Daoy (cell line): Measurements from ENCODE around the gene HTR4. TPM values are rescaled to one million over a fixed set of nuclear protein-coding genes. Genes with fewer than 3 reads are reported as not detected.
A peak's percentile ranks its signal among the peaks of the same experiment; 100 is the strongest.
"Not testable (repeated sequence)": the region's sequence is repeated elsewhere in the genome, so short reads cannot be mapped to it uniquely, and the experiment has no call there.

Experiments used
- DNase-seq: peaks from one replicate; pipeline ENCODE4 v3.0.0-alpha.2; 2015; ENCODE audit warnings: low read depth
- total RNA-seq: library from RNA; depleted of rRNA; stranded (reverse); fragments of >200 nt; shearing (Covaris generic); gene quantifications from 2 replicates; pipeline ENCODE4 v1.2.3, GENCODE V29; 2014; rRNA removed

The HTR4 gene
- 0.18 TPM in 1 of 2 replicates, not detected in the other for total RNA-seq

DNA sequence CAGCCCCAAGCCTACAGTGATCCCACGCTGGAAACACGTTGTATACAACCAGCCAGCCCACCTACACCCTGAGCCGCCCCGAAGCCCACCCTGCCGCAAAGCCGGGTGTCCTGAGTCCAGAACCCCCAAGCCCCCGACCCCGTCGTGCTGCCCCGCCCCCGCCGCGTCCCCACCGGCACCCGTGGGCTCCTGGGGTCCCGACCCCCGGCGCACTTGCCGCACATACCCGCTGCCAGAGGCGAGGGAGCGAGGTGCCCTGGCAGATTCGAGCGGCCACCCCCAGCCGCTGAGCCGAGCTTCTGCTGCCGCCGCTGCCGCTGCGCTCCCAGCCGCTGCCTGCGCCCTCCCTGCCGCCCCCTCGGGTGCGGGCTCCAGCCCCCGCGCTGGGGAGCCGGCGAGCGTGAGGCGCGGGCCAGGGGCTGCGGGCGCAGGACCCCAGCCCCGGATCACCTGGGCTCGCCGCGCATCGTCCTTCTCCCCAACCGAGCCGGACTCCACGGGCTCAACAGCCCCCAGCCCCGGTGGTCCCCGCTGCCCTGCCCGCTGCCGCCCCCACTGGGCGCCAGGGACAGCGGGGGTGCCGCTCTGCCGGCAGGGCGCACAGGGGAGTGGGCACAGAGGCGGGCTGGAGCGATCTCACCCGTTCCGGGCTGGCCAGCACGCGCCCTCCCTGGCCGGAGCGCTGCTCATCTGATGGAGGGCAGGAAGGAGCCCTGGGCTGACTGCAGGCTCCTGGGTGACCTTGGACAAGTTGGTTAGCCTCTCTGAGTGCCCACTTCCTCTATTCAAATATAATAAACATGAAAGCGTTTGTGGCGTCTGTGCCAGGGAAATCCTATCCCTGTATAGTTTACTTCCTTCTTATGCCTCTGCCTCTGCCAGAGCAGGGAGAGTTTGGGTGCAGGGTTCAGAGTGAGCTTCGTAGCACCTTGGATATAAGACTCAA lies at the start of gene HTR4:
Gene HTR4 (minus strand): TSS at position 692 of the 946 bp plus-strand sequence. CDS start 17,513 bp downstream, outside the sequence.
- DNase-seq: peak; percentile 15

DNA sequence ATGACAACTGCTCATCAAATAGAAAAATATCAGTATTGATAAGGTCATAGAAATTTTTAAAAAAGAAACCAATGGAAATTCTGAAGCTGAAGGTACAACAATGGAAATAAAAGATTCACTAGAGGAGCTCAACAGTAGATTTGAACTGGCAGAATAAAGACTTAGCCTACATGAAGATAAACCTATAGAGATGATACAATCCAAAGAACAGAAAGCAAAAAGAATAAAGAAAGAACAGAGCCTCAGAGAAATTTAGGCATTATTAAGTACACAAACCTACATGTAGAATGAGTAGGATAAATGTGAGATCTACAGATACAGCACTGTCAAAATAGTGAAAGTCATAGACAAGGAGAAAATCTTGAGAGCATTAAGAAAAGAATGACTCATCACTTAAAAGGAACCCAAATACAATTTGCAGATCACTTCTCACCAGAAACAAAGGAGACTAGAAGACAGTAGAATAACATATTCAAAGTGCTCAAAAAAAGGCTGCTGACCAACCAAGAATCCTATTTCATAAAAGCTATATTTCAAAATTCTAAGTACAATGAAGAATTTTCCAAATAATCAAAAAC lies 47.8 kb upstream of the HTR4 start:
- DNase-seq: no peak

GRCh38 chr5:148699028-148699427 lies 44.7 kb upstream of the HTR4 start:
- DNase-seq: no peak

GRCh38 chr5:148697809-148698196 lies 43.5 kb upstream of the HTR4 start:
- DNase-seq: no peak

GRCh38 chr5:148697180-148697808 lies 43.0 kb upstream of the HTR4 start:
- peak; percentile 74 for DNase-seq

GRCh38 chr5:148696187-148697036 lies 42.1 kb upstream of the HTR4 start:
- no peak for DNase-seq

DNA sequence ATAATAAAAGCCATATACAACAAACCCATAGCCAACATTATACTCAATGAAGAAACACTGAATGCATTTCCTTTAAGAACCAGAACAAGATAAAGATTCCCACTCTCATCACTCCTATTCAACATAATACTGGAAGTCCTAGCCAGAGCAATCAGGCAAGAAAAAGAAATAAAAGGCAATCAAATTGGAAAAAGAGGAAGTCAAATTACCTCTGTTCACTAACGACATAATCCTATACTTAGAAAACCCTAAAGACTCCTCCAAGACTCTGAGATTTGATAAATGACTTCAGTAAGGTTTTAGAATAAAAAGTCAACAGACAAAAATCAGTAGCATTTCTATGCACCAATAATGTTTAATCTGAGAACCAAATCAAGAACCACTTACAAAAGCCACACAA lies 36.6 kb upstream of the HTR4 start:
- no peak for DNase-seq

GRCh38 chr5:148688787-148689186 lies 34.5 kb upstream of the HTR4 start:
- DNase-seq: no peak

DNA sequence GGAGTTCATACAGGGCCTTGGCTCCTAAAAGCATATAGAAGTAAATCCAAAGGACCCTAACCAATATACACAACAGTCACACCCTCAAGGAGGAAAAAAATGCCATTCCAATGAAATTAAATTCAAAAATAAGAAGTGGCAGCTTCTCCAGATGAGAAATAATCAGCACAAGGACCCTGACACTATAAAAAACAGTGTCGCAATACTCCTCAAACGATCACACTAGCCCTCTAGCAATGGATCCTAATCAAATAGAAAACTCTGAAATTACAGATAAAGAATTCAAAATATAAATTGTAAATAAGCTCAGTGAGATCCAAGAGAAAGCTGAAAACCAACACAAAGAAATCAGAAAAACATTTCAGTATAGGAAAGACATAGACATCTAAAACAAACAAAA lies 33.5 kb upstream of the HTR4 start:
- DNase-seq: no peak

- peak; percentile 56 for DNase-seq
These were observed 33.1 kb upstream of the HTR4 start for GRCh38 chr5:148687427-148687826.

DNA sequence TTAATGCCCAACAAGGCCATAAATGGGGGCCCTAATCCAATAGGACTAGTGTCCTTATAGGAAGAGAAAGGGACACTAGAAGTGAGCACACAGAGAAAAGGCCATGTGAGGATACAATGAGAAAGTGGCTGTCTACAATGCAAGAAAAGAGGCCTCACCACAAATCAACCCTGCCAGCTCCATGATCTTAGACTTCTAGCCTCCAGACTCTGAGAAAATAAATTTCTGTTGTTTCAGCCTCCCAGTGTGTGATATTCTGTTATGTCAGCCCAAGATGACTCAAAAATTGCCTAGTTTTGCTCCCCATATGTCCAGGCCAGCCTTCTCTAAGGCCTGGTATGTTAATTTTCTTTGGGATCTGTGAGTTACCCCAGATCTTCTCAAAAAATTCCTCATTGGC lies 32.3 kb upstream of the HTR4 start:
- peak; percentile 33 for DNase-seq

GRCh38 chr5:148685520-148686134 lies 31.3 kb upstream of the HTR4 start:
- DNase-seq: peak; percentile 22

DNA sequence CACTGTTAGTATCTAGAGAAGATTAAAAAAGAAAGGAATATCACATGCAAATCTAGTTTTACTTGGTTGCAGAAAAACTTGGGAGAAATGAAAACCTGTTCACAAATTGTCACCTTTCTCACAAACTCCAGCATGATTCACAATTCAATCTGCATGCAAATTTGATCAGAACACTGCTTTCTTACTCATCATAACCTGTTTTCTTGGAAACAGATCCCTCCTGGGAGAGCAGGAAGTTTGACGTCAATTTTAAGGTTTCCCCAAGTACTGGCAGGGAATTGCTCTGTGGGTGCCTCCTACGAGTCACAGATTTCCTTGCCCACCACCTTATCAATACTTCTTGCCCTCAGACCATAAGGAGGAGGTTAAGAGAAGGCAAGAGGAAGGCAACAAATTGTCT lies 30.2 kb upstream of the HTR4 start:
- peak; percentile 29 for DNase-seq

- no peak for DNase-seq
These were observed 29.3 kb upstream of the HTR4 start for GRCh38 chr5:148683651-148684050.

DNA sequence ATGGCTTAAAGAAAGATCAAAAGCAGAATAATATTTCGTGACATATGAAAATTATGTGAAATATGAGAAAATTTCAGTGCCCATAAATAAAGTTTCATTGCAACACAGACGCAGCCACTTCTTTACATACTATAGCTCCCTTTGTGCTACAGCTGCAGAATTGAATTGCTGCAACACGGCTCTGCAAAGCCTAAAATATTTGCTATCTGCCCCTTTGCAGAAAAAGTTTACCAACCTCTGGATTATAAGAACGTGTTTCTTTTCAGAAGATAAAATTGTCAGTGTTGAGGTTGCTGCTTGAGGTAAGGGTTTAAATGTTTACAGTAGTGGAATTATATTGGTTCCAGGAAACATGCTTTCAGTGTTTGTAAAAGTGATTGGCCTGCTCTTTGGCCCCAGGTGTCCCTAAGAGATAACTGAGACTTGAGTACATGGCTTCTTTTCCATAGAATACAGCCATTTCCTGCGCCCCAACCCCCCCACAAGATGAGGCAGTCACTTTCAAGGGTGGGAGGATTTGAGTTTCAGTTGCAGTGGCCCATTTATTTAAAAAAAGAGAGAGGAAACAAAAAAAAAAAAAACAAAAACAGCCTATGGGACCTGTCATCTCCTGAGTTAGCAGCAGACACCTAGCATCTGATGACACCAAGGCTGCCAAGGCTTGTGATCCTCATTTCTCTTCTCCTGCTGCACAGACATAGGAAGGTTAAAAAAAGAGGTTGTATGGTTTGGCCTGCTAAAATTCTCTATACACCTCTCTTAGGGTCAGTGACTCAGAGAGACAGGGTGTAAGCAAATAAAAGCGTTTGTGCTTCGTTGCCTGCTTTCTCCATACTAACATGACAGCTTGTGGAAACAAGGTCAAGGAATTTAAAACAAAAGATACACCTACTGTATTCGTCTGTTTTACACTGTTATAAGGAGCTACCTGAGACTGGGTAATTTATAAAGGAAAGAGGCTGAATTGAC lies 28.0 kb upstream of the HTR4 start:
- no peak for DNase-seq

DNA sequence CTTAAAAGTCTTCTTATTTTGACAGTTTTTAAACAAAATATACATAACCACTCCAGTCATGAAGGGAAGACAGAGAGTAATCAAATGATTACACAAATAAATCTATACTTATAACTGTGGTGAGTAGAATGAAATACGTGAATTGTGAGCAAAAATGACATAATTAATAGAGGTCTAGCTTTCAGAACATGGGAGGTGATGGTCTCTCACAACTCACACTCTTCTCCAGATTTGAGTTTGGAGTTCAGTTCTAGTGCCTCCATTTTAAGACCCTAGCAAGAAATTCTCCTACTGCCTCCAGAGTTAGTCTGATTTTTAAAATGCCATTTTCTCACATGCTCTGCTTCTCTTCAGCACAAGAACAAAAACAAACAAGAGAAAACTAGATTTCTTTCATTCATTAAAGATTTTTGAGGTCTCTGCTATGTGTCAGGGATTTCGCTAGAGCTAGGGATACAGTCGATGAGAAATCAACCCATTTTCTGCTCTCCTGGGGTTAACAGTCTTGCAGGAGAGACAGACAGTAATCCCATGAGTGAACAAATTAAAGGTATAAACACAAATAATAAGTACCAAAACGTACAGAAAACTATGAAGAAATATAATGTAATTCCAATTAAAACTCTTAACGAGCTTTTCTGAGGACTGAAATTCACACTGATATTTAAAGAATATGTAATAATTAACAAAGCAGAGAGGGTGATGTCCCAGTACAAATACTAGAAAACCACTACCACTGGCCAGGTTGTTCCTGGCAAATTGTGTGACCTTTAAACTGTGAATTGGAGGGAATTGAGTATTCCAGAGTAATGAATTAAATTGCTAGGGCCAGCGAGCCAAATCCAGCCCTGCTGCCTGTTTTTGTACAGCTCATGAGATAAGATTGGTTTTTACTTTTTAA lies 27.1 kb upstream of the HTR4 start:
- DNase-seq: no peak

DNA sequence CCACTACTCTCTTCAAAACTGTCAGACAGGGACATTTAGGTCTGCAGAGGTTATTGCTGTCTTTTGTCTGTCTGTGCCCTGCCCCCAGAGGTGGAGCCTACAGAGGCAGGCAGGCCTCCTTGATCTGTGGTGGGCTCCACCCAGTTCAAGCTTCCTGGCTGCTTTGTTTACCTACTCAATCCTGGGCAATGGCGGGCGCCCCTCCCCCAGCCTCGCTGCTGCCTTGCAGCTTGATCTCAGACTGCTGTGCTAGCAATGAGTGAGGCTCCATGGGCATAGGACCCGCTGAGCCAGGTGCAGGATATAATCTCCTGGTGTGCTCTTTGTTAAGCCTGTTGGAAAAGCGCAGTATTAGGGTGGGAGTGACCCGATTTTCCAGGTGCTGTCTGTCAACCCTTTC lies 19.4 kb upstream of the HTR4 start:
- DNase-seq: not testable (repeated sequence)

- DNase-seq: no peak
These were observed 12.0 kb upstream of the HTR4 start for GRCh38 chr5:148666353-148666752.

- DNase-seq: no peak
These were observed 11.1 kb upstream of the HTR4 start for GRCh38 chr5:148665431-148665830.
